ENCODE data around the gene KCNC1.
A peak's percentile ranks its signal among the peaks of the same experiment; 100 is the strongest.

Gene KCNC1

DNA sequence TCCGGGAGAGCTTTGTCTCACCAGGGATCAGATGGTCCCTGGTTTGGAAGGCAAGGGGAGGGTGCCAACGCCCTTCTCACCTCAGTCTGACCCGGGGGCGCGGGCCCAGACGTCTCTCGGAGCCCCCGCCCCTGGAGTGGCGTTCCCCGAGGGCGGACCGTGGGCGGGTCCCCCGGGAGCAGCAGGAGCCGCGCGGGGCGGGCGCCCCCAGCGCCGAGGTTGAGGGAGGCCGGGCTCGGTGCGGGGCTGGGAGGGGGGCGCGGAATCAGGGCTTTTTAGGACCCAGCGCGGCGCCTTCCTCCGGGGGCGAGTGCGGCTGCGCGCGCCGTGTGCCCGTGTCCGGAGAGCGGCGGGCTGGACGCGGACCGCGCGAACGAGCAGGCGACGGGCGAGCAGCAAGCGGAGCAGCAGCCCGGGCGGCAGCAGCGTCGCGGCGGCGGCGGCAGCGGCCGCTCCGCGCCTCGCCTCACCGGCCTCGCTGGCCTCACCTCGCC, at the start of gene KCNC1:
Gene KCNC1 (plus strand): TSS at position 364 of the 494 bp plus-strand sequence. CDS start 1,222 bp downstream, outside the sequence.
- H3K4me3 ChIP-seq (ENCODE audit: low read depth in 1 of 2, low read length in 2 of 2): peak within 1 kb of the TSS; percentile 23 to 42
- no peaks in the 10 kb centered on the region for H3K36me3 ChIP-seq (ENCODE audit: insufficient read depth, low read length)
- peaks cover 7% of the 10 kb centered on the region for H3K4me1 ChIP-seq (ENCODE audit: insufficient read depth, low read length)
- H3K9ac ChIP-seq (ENCODE audit: low read length): no peak within 1 kb of the TSS
- no peaks in the 10 kb centered on the region for H3K9me3 ChIP-seq (ENCODE audit: low read length)
- no peak within 1 kb of the TSS for H3K27ac ChIP-seq (ENCODE audit: low read depth, low read length)
- H3K27me3 ChIP-seq (ENCODE audit: control insufficient read depth in 1 of 2, insufficient read depth in 2 of 2, low read length in 2 of 2): peaks cover 58 to 72% of the 10 kb centered on the region in 2 donors

DNA sequence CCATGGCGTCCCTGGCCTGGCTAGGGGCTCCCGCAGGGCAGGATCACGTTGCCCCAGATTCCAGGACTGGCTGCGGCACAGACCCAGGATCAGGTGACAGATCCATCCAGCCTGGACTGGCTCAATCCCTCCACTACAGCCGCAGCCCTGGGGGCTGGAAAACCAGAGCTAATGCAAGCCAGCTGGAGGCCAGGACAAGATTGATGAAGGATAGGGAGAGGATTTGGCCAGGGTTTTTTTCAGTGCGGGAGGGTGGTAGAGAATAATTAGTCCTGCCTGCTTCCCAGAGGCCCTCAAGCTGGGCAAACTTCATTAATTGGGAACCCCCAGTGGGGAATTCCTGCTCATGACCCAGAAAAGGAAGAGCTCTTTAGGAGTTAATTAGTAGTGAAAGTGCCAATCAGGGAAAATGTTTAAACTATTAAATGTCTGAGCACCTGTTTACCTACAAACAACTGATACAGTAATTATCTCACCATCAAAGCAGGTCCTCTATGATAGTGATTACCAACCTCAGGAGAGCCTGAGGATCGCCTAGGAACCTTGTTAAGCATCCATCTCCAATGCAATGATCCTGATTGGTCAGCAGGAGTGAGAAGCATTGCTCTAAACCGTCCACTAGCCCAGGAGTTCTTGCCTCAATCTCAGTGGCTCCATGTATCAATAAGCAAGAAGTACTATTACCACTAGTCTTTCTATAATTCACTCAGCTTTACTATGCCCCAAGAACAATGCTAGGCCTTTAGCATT, 48.2 kb upstream of the KCNC1 start:
- H3K9me3 ChIP-seq (ENCODE audit: low read length): no peaks in the 10 kb centered on the region
- no peaks in the 10 kb centered on the region for H3K36me3 ChIP-seq (ENCODE audit: insufficient read depth, low read length)
- no peak overlapping the region for H3K27ac ChIP-seq (ENCODE audit: low read depth, low read length)
- H3K4me1 ChIP-seq (ENCODE audit: insufficient read depth, low read length): no peaks in the 10 kb centered on the region
- H3K9ac ChIP-seq (ENCODE audit: low read length): no peak overlapping the region
- H3K4me3 ChIP-seq (ENCODE audit: low read depth in 1 of 2, low read length in 2 of 2): no peak overlapping the region
- H3K27me3 ChIP-seq (ENCODE audit: control insufficient read depth in 1 of 2, insufficient read depth in 2 of 2, low read length in 2 of 2): no peaks in the 10 kb centered on the region

- no peak overlapping the region for H3K4me3 ChIP-seq (ENCODE audit: low read depth in 1 of 2, low read length in 2 of 2)
- no peak overlapping the region for H3K27ac ChIP-seq (ENCODE audit: low read depth, low read length)
- H3K9ac ChIP-seq (ENCODE audit: low read length): no peak overlapping the region
Observed at GRCh38 chr11:17687946-17688670, 46.5 kb upstream of the KCNC1 start.

GRCh38 chr11:17691550-17691949, 43.0 kb upstream of the KCNC1 start:
- H3K4me3 ChIP-seq (ENCODE audit: low read depth in 1 of 2, low read length in 2 of 2): no peak overlapping the region
- H3K27me3 ChIP-seq (ENCODE audit: control insufficient read depth in 1 of 2, insufficient read depth in 2 of 2, low read length in 2 of 2): peaks cover 0 to 24% of the 10 kb centered on the region in 2 donors
- no peak overlapping the region for H3K27ac ChIP-seq (ENCODE audit: low read depth, low read length)
- no peaks in the 10 kb centered on the region for H3K9me3 ChIP-seq (ENCODE audit: low read length)
- no peaks in the 10 kb centered on the region for H3K36me3 ChIP-seq (ENCODE audit: insufficient read depth, low read length)
- no peak overlapping the region for H3K9ac ChIP-seq (ENCODE audit: low read length)
- H3K4me1 ChIP-seq (ENCODE audit: insufficient read depth, low read length): no peaks in the 10 kb centered on the region

More at GRCh38 chr11:17687946-17688670, 46.5 kb upstream of the KCNC1 start:
- Histone ChIP-seq H3K9me3 (ENCODE audit: low read length) (no peaks in the 10 kb centered on the region), H3K36me3 (ENCODE audit: insufficient read depth, low read length) (no peaks in the 10 kb centered on the region), H3K27me3 (ENCODE audit: control insufficient read depth in 1 of 2, insufficient read depth in 2 of 2, low read length in 2 of 2) (no peaks in the 10 kb centered on the region), H3K4me1 (ENCODE audit: insufficient read depth, low read length) (no peaks in the 10 kb centered on the region)

DNA sequence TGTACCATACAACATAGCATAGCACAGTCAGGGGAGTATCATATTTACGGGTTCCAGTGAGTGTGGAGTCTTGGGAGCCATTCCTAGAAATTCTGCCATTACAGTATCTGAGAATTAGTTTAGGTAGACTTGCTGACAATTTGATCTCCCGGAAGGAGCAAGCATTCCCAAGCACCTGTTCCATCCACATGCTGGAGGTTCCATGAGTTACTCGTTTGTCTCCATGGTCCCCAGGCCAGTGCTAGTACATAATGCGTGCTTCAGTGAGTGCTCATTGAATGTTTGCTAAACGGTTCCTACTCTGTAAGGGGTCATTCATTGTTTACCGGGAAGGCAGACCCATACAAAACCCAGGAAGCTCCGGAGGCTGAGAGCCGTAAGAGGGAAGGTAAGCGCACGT, 42.6 kb upstream of the KCNC1 start:
- no peak overlapping the region for H3K9ac ChIP-seq (ENCODE audit: low read length)

DNA sequence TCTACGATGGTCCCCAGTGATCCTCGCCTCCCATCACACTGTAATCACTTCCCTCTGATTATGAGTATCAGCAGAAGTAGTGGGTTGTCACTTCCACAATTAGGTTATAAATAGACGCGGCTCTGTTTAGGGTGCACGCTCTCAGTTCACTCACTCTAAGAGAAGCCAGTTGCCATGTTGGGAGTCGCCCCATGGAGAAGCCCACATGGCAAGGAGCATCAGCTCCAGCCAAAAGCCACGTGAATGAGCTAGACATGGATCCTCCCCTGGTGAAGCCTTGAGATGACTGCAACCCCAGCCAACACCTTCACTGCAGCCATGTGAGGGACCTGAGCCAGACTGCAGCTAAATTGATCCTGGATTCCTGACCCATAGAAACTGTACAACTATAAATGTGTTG, 41.6 kb upstream of the KCNC1 start:
- no peaks in the 10 kb centered on the region for H3K36me3 ChIP-seq (ENCODE audit: insufficient read depth, low read length)
- H3K27ac ChIP-seq (ENCODE audit: low read depth, low read length): no peak overlapping the region
- H3K9me3 ChIP-seq (ENCODE audit: low read length): no peaks in the 10 kb centered on the region
- H3K27me3 ChIP-seq (ENCODE audit: control insufficient read depth in 1 of 2, insufficient read depth in 2 of 2, low read length in 2 of 2): peaks cover 0 to 26% of the 10 kb centered on the region in 2 donors
- H3K4me3 ChIP-seq (ENCODE audit: low read depth in 1 of 2, low read length in 2 of 2): no peak overlapping the region
- no peaks in the 10 kb centered on the region for H3K4me1 ChIP-seq (ENCODE audit: insufficient read depth, low read length)
- H3K9ac ChIP-seq (ENCODE audit: low read length): no peak overlapping the region

More for the DNA sequence above, 42.6 kb upstream of the KCNC1 start:
- Histone ChIP-seq H3K27me3 (ENCODE audit: control insufficient read depth in 1 of 2, insufficient read depth in 2 of 2, low read length in 2 of 2) (peaks cover 0 to 26% of the 10 kb centered on the region in 2 donors), H3K4me3 (ENCODE audit: low read depth in 1 of 2, low read length in 2 of 2) (no peak overlapping the region), H3K36me3 (ENCODE audit: insufficient read depth, low read length) (no peaks in the 10 kb centered on the region), H3K4me1 (ENCODE audit: insufficient read depth, low read length) (no peaks in the 10 kb centered on the region), H3K27ac (ENCODE audit: low read depth, low read length) (no peak overlapping the region), H3K9me3 (ENCODE audit: low read length) (no peaks in the 10 kb centered on the region)

- peaks cover 0 to 26% of the 10 kb centered on the region in 2 donors for H3K27me3 ChIP-seq (ENCODE audit: control insufficient read depth in 1 of 2, insufficient read depth in 2 of 2, low read length in 2 of 2)
- no peaks in the 10 kb centered on the region for H3K9me3 ChIP-seq (ENCODE audit: low read length)
- no peak overlapping the region for H3K9ac ChIP-seq (ENCODE audit: low read length)
- H3K4me3 ChIP-seq (ENCODE audit: low read depth in 1 of 2, low read length in 2 of 2): no peak overlapping the region
- no peak overlapping the region for H3K27ac ChIP-seq (ENCODE audit: low read depth, low read length)
- H3K36me3 ChIP-seq (ENCODE audit: insufficient read depth, low read length): no peaks in the 10 kb centered on the region
- no peaks in the 10 kb centered on the region for H3K4me1 ChIP-seq (ENCODE audit: insufficient read depth, low read length)
Observed at GRCh38 chr11:17693531-17693930, 41.0 kb upstream of the KCNC1 start.

- H3K9me3 ChIP-seq (ENCODE audit: low read length): no peaks in the 10 kb centered on the region
- H3K4me3 ChIP-seq (ENCODE audit: low read depth in 1 of 2, low read length in 2 of 2): no peak overlapping the region
- H3K27ac ChIP-seq (ENCODE audit: low read depth, low read length): no peak overlapping the region
- H3K27me3 ChIP-seq (ENCODE audit: control insufficient read depth in 1 of 2, insufficient read depth in 2 of 2, low read length in 2 of 2): peaks cover 0 to 26% of the 10 kb centered on the region in 2 donors
- no peaks in the 10 kb centered on the region for H3K4me1 ChIP-seq (ENCODE audit: insufficient read depth, low read length)
- no peaks in the 10 kb centered on the region for H3K36me3 ChIP-seq (ENCODE audit: insufficient read depth, low read length)
- no peak overlapping the region for H3K9ac ChIP-seq (ENCODE audit: low read length)
Observed at GRCh38 chr11:17694494-17695110, 40.0 kb upstream of the KCNC1 start.

DNA sequence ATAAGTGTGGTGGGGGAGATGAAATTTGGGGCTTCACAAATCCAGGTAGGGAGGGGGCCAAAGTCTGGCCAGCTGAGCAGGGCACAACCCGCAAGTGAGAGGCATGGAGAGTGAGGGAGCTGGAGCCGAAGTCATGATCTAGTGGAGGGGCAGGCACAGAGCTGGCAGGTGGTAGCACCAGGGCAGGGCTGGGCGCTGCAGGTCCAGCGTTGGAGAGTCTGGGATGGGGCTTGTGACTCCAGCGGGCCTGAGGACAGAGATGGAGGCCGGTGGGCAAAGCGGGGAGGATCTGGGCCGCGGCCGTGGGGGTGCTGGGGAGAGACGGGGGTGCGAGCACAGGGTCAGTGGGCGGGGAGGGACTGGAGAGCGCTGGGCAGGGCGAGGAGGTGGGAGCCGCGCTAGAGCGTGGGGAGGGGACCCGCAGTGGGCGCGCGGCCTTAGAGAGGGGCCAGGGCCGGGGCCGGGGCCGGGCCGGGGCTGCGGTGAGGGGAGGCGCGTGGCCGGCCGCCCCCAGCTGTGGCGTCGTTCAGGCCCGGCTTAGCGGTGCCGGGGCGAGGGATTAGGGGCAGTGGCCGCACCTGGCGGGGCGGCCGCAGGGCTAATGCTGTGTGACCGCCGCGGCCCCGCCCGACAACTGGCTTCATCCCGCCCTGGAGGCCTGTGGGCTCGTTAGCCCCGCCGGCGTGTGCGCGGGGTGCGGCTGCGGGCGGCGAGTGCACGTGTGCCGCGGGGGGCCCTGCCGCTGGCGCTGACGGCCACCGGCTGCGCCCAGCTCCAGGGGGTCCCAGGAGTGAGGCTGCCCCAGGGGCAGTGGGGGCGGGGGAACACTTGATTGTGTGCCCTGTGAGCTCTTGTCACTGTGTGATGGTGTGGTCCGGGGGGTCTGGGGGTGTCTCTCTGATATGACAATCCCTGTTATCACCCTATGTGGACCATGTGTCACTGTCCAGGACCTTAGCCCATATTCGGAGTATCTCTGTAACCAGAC, 38.8 kb upstream of the KCNC1 start:
- H3K4me3 ChIP-seq (ENCODE audit: low read depth in 1 of 2, low read length in 2 of 2): no peak overlapping the region
- peaks cover 0 to 26% of the 10 kb centered on the region in 2 donors for H3K27me3 ChIP-seq (ENCODE audit: control insufficient read depth in 1 of 2, insufficient read depth in 2 of 2, low read length in 2 of 2)
- no peaks in the 10 kb centered on the region for H3K4me1 ChIP-seq (ENCODE audit: insufficient read depth, low read length)

GRCh38 chr11:17696741-17697140, 37.8 kb upstream of the KCNC1 start:
- Histone ChIP-seq H3K9me3 (ENCODE audit: low read length) (no peaks in the 10 kb centered on the region), H3K4me3 (ENCODE audit: low read depth in 1 of 2, low read length in 2 of 2) (no peak overlapping the region), H3K9ac (ENCODE audit: low read length) (no peak overlapping the region), H3K4me1 (ENCODE audit: insufficient read depth, low read length) (no peaks in the 10 kb centered on the region), H3K36me3 (ENCODE audit: insufficient read depth, low read length) (no peaks in the 10 kb centered on the region), H3K27ac (ENCODE audit: low read depth, low read length) (no peak overlapping the region), H3K27me3 (ENCODE audit: control insufficient read depth in 1 of 2, insufficient read depth in 2 of 2, low read length in 2 of 2) (peaks cover 0 to 26% of the 10 kb centered on the region in 2 donors)

More for the DNA sequence above, 38.8 kb upstream of the KCNC1 start:
- H3K9me3 ChIP-seq (ENCODE audit: low read length): no peaks in the 10 kb centered on the region
- no peak overlapping the region for H3K9ac ChIP-seq (ENCODE audit: low read length)
- no peaks in the 10 kb centered on the region for H3K36me3 ChIP-seq (ENCODE audit: insufficient read depth, low read length)
- H3K27ac ChIP-seq (ENCODE audit: low read depth, low read length): no peak overlapping the region
